Colon (tissue), 2 donors: ENCODE data around the gene ANKRD10.

Source experiments
- FAIRE-seq: peaks from 2 replicates; lab custom pipeline; 2012; peaks lifted over from hg19 to GRCh38; lab: Jason Lieb, UNC
- donor health status: control.
- donor health status: control.

The ANKRD10 gene

DNA sequence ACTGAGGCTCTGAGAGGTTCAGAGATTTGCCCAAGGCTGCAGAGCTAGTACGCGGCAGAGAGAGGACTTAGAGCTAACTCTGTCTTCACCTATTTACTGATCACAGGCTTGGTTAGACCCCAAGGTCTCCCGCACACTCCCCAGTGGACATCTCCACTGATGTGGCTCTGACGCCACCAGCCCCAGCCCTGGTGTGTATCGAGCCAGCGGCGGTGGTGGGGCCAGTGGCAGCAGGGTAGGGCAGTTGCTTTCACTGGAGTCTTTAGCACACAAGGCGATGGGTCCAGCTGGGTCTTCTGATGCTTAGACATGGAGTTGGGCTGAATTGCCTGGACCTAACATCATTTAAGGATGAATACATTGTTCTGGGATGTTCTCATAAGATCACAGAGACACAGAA lies 85.4 kb downstream of the ANKRD10 start:
- FAIRE-seq = no peak

DNA sequence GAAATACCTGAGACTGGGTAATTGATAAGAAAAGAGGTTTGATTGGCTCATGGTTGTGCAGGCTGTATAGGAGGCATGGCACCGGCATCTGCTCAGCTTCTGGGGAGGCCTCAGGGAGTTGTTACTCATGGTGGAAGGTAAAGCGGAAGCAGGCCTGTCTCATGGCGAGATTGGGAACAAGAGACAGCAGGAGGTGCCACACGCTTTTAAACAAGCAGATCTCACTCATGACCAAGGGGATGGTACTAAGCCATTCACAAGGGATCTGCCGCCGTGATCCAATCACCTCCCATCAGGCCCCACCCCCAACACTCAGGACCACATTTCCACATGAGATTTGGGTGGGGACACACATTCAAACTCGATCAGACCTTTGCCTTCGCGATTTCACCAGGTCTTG lies 86.2 kb downstream of the ANKRD10 start:
- no peak for FAIRE-seq
